SK-N-SH (cell line): ENCODE data around the gene SLC39A3.

Experiments
- EZH2phosphoT487 ChIP-seq: fragments of 200-600 bp; sonication (generic); IDR thresholded peaks from 2 replicates; pipeline ENCODE4 v1.6.1; 2017; ENCODE audit warnings: low read depth, mixed run types, mild to moderate bottlenecking, antibody characterized with exemption, moderate library complexity, borderline replicate concordance
- MXI1 ChIP-seq: IDR thresholded peaks from 2 replicates; pipeline ENCODE4 v1.6.1; 2012; ENCODE audit warnings: mild to moderate bottlenecking, low read depth, low read length, improper control_type of control experiment
- POLR2AphosphoS5 ChIP-seq: IDR thresholded peaks from 2 replicates; pipeline ENCODE4 v1.6.1; 2012; ENCODE audit warnings: low read depth, low read length
- USF2 ChIP-seq: fragments of 150-350 bp; IDR thresholded peaks from 2 replicates; pipeline ENCODE4 v1.6.1; 2017; ENCODE audit warnings: antibody characterized with exemption, low read length, low read depth, borderline replicate concordance
- TF ChIP-seq, protein P1 (sequence below): fragments of 200-600 bp; sonication (generic); IDR thresholded peaks from 2 replicates; pipeline ENCODE4 v1.6.1; 2017; ENCODE audit warnings: antibody characterized with exemption, mild to moderate bottlenecking, moderate library complexity
- TF ChIP-seq, protein P2 (sequence below): IDR thresholded peaks from 2 replicates; pipeline ENCODE4 v1.4.0; 2012; ENCODE audit warnings: low read depth

DNA sequence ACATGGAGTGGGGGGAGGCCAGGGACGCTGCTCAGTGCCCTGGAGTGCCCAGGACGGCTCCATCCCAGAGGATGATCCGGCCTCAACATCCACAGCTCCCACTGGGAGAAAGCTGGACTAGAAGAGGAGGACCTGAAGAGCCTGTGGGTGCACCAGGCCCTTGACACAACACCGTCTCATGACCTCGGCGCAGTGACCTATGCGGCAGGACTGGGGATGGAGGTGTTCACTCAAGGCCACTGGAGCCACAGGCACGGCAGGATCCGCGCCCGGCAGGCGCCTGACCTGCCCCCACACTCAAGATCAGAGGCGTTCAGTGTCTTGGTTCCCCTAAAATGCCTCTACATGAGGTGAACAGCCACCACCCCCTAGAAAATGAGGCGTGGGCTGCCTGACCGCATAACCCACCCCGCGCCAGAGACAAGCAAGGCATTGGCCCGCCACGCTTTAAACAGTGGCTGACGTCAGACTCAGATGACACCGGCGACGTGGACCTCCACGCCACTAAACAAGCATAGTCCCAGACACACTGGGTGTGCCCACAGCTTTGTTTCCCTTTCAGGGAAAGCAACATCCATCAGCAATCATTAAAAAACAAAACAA is 35.2 kb upstream of the SLC39A3 start:
- TF ChIP-seq, protein P1, sequence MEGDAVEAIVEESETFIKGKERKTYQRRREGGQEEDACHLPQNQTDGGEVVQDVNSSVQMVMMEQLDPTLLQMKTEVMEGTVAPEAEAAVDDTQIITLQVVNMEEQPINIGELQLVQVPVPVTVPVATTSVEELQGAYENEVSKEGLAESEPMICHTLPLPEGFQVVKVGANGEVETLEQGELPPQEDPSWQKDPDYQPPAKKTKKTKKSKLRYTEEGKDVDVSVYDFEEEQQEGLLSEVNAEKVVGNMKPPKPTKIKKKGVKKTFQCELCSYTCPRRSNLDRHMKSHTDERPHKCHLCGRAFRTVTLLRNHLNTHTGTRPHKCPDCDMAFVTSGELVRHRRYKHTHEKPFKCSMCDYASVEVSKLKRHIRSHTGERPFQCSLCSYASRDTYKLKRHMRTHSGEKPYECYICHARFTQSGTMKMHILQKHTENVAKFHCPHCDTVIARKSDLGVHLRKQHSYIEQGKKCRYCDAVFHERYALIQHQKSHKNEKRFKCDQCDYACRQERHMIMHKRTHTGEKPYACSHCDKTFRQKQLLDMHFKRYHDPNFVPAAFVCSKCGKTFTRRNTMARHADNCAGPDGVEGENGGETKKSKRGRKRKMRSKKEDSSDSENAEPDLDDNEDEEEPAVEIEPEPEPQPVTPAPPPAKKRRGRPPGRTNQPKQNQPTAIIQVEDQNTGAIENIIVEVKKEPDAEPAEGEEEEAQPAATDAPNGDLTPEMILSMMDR = no peak
- no peak for TF ChIP-seq POLR2AphosphoS5
- no peak for TF ChIP-seq USF2
- TF ChIP-seq, protein P2, sequence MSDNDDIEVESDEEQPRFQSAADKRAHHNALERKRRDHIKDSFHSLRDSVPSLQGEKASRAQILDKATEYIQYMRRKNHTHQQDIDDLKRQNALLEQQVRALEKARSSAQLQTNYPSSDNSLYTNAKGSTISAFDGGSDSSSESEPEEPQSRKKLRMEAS = no peak
- TF ChIP-seq EZH2phosphoT487 = no peak
- no peak for TF ChIP-seq MXI1
